GM12878 (cell line): ENCODE results near the gene CAPNS2. TPM values are rescaled to one million over a fixed set of nuclear protein-coding genes. Genes with fewer than 3 reads are reported as not detected.

ENCODE experiments used
- ATAC-seq: fragments of 200-7000 bp; cut with Tn5 transposase; 3 replicates; pipeline ENCODE4 v1.9.1; 2020; ENCODE audit warnings: mild to moderate bottlenecking, moderate library complexity
- BruUV-seq: library from RNA; stranded (reverse); fragments of 400-500 nt; replicated peaks from 2 replicates; lab custom pipeline; 2021; lab: Mats Ljungman, UMichigan
- CTCF ChIA-PET: fragments of 300-600 bp; sonication (Branson Sonifier 250); formaldehyde crosslinking; extraction: SDS; loops from one replicate; lab custom pipeline; 2021; ENCODE audit warnings: inconsistent platforms; lab: Yijun Ruan, JAX
- POLR2A ChIA-PET: fragments of 350-600 bp; formaldehyde crosslinking; extraction: SDS; loops from one replicate; lab custom pipeline; 2021; ENCODE audit warnings: inconsistent platforms; lab: Charles Lee
- RAD21 ChIA-PET: fragments of 300-600 bp; sonication (Branson Sonifier 250); formaldehyde crosslinking; loops from one replicate; lab custom pipeline; 2023; ENCODE audit warnings: antibody characterized with exemption; ENCODE audit not compliant: unreplicated experiment; lab: Charles Lee
- SMC1A ChIA-PET: fragments of 300-600 bp; sonication (Branson Sonifier 250); formaldehyde crosslinking; loops from one replicate; lab custom pipeline; 2023; ENCODE audit not compliant: unreplicated experiment, uncharacterized antibody; lab: Charles Lee
- DNase-seq: peaks from one replicate; pipeline ENCODE4 v3.0.0-alpha.2; 2011; ENCODE audit warnings: low read depth, low spot score
- FAIRE-seq: peaks from 3 replicates; lab custom pipeline; 2011; peaks lifted over from hg19 to GRCh38; lab: Jason Lieb, UNC
- H2AFZ ChIP-seq: 2 replicates; pipeline ENCODE4 v1.6.0; 2011; ENCODE audit warnings: low read depth, low read length, control low read depth; ENCODE audit not compliant: control insufficient read depth
- H3K27ac ChIP-seq: 2 replicates; pipeline ENCODE4 v1.5.1; 2011; ENCODE audit warnings: control low read depth; ENCODE audit not compliant: control insufficient read depth, insufficient read depth
- H3K27me3 ChIP-seq, 2 experiments: replicated peaks in 1 of 2; 2 replicates each; pipeline versions ENCODE4 v1.6.0 to v1.6.1; 2011; ENCODE audit warnings: low read length in 1 of 2; ENCODE audit not compliant: control insufficient read depth in 2 of 2, insufficient read depth in 2 of 2
- H3K36me3 ChIP-seq, 2 experiments: 2 replicates each; pipeline ENCODE4 v1.5.1; 2011; ENCODE audit warnings: low read length in 1 of 2; ENCODE audit not compliant: control insufficient read depth in 2 of 2, insufficient read depth in 2 of 2
- H3K4me1 ChIP-seq: 2 replicates; pipeline ENCODE4 v1.6.1; 2011; ENCODE audit warnings: mild to moderate bottlenecking, low read length, moderate library complexity, mixed read lengths; ENCODE audit not compliant: control insufficient read depth, insufficient read depth
- H3K4me2 ChIP-seq: 2 replicates; pipeline ENCODE4 v1.6.0; 2011; ENCODE audit warnings: control low read depth; ENCODE audit not compliant: control insufficient read depth, insufficient read depth
- H3K4me3 ChIP-seq: fragments of 200-600 bp; sonication (generic); 2 replicates; pipeline ENCODE4 v1.5.1; 2016
- H3K79me2 ChIP-seq: 2 replicates; pipeline ENCODE4 v1.6.0; 2011; ENCODE audit warnings: low read length; ENCODE audit not compliant: control insufficient read depth, insufficient read depth
- H3K9ac ChIP-seq: 2 replicates; pipeline ENCODE4 v1.8.0; 2011; ENCODE audit warnings: low read length, control low read depth, mixed read lengths; ENCODE audit not compliant: control insufficient read depth, insufficient read depth
- H3K9me3 ChIP-seq: replicated peaks from 3 replicates; pipeline ENCODE4 v1.5.1; 2011; ENCODE audit warnings: mild to moderate bottlenecking, low read length; ENCODE audit not compliant: control insufficient read depth, insufficient read depth
- H4K20me1 ChIP-seq: 2 replicates; pipeline ENCODE4 v1.6.0; 2011; ENCODE audit not compliant: control insufficient read depth, insufficient read depth
- CBFB ChIP-seq: IDR thresholded peaks from 2 replicates; pipeline ENCODE4 v1.6.1; 2016; ENCODE audit warnings: antibody characterized with exemption, low read depth
- CREM ChIP-seq: IDR thresholded peaks from 2 replicates; pipeline ENCODE4 v1.6.1; 2014; ENCODE audit warnings: antibody characterized with exemption, low read depth
- EZH2 ChIP-seq: IDR thresholded peaks from 2 replicates; pipeline ENCODE4 v1.6.1; 2012; ENCODE audit warnings: low read depth, mild to moderate bottlenecking, control low read depth, inconsistent platforms, low read length, borderline replicate concordance; ENCODE audit not compliant: control insufficient read depth
- KDM1A ChIP-seq: fragments of 200-600 bp; sonication (generic); IDR thresholded peaks from 2 replicates; pipeline ENCODE4 v1.6.1; 2016; ENCODE audit warnings: borderline replicate concordance
- MEF2B ChIP-seq: fragments of 450-650 bp; IDR thresholded peaks from 2 replicates; pipeline ENCODE4 v1.6.1; 2018; ENCODE audit warnings: mild to moderate bottlenecking, moderate library complexity; ENCODE audit not compliant: partially characterized antibody, poor library complexity, severe bottlenecking
- MXI1 ChIP-seq: fragments of 150-350 bp; IDR thresholded peaks from 2 replicates; pipeline ENCODE4 v1.6.1; 2011; ENCODE audit warnings: low read depth, mild to moderate bottlenecking, inconsistent platforms, low read length, improper control_type of control experiment
- NR2C2 ChIP-seq: IDR thresholded peaks from 2 replicates; pipeline ENCODE4 v1.6.1; 2011; ENCODE audit warnings: borderline replicate concordance, low read depth; ENCODE audit not compliant: control insufficient read depth, insufficient read length
- NRF1 ChIP-seq: conservative IDR thresholded peaks from 2 replicates; pipeline ENCODE4 v1.6.1; 2011; ENCODE audit warnings: mild to moderate bottlenecking, low read depth, low read length, improper control_type of control experiment
- PML ChIP-seq: IDR thresholded peaks from 2 replicates; pipeline ENCODE4 v1.6.1; 2012; ENCODE audit warnings: low read length, inconsistent platforms
- RCOR1 ChIP-seq: conservative IDR thresholded peaks from 2 replicates; pipeline ENCODE4 v1.6.1; 2012; ENCODE audit warnings: low read depth, low read length, improper control_type of control experiment
- SMARCA5 ChIP-seq: fragments of 450-650 bp; IDR thresholded peaks from 2 replicates; pipeline ENCODE4 v1.6.1; 2017; ENCODE audit warnings: mild to moderate bottlenecking
- SPI1 ChIP-seq: IDR thresholded peaks from 2 replicates; pipeline ENCODE4 v1.6.1; 2011; ENCODE audit warnings: low read depth, mild to moderate bottlenecking, low read length, moderate library complexity, borderline replicate concordance; ENCODE audit not compliant: insufficient read depth
- SUZ12 ChIP-seq: fragments of 200-600 bp; sonication (generic); IDR thresholded peaks from one replicate; pipeline ENCODE4 v1.6.1; 2018; ENCODE audit warnings: antibody characterized with exemption, mild to moderate bottlenecking; ENCODE audit not compliant: unreplicated experiment
- TARDBP ChIP-seq: IDR thresholded peaks from 2 replicates; pipeline ENCODE4 v1.6.1; 2016; ENCODE audit warnings: borderline replicate concordance
- TCF12 ChIP-seq: IDR thresholded peaks from 2 replicates; pipeline ENCODE4 v1.6.1; 2011; ENCODE audit warnings: low read depth, mild to moderate bottlenecking, low read length
- WGBS: methylation state at CpG from one replicate; pipeline ENCODE4 v1.1.6; 2016; ENCODE audit warnings: low lambda C conversion rate; ENCODE audit not compliant: insufficient replicate concordance, insufficient coverage; ENCODE audit errors: missing lambda C conversion rate; 5-methylcytosine and 5-hydroxymethylcytosine counted together
- in situ Hi-C: fragments of 300-500 bp; cut with MboI; formaldehyde crosslinking; loops from 9 replicates; pipeline ENCODE4 v1.14.3; 2018; ENCODE audit warnings: mixed read lengths
- intact Hi-C: fragments of 100-400 bp; cut with micrococcal nuclease; formaldehyde crosslinking; loops from one replicate; pipeline ENCODE4 v1.14.2; 2022; ENCODE audit not compliant: unreplicated experiment
- polyA plus RNA-seq, 11 experiments: library from polyadenylated mRNA; depleted of rRNA in 4 of 11; unstranded in 6 of 11; stranded (reverse) in 5 of 11; fragments of >200 nt; fragmentation: Nextera tagmentation in 4 of 11; fragmentation: Illumina TruSeq in 1 of 11; extraction: Ambion mirVana in 4 of 11; extraction: Trizol in 1 of 11; gene quantifications; 1 replicate in 1 of 11; 2 replicates in 10 of 11; pipeline versions ENCODE4 v1.2.1 to v1.2.3, GENCODE V29; 2011 to 2016; ENCODE audit warnings: inconsistent platforms in 2 of 11, missing spikeins in 2 of 11, low read depth in 1 of 11
- total RNA-seq, 4 experiments: library from RNA; depleted of rRNA in 3 of 4; stranded (reverse); fragments of >200 nt in 3 of 4; fragmentation: Illumina TruSeq in 1 of 4; extraction: Trizol in 1 of 4; gene quantifications; 2 replicates each; pipeline versions ENCODE4 v1.2.1 to v1.2.3, GENCODE V29; 2013 to 2021
- TF ChIP-seq, protein P1 (sequence below): fragments of 450-650 bp; IDR thresholded peaks from 2 replicates; pipeline ENCODE4 v1.6.1; 2018; ENCODE audit warnings: mild to moderate bottlenecking, low read depth, moderate library complexity; ENCODE audit not compliant: partially characterized antibody
- TF ChIP-seq, protein P2 (sequence below): IDR thresholded peaks from 2 replicates; pipeline ENCODE4 v1.6.1; 2012; ENCODE audit warnings: low read length, inconsistent platforms
- TF ChIP-seq, protein P3 (sequence below): IDR thresholded peaks from 2 replicates; pipeline ENCODE4 v1.6.1; 2011; ENCODE audit warnings: low read depth, mild to moderate bottlenecking, low read length, moderate library complexity, borderline replicate concordance; ENCODE audit errors: extremely low read depth

The CAPNS2 gene
- total and polyA plus RNA-seq, 10 of the 15 experiments (the other 5 are each of a cell fraction or from before 2014, with no cell fraction given): not detected

DNA sequence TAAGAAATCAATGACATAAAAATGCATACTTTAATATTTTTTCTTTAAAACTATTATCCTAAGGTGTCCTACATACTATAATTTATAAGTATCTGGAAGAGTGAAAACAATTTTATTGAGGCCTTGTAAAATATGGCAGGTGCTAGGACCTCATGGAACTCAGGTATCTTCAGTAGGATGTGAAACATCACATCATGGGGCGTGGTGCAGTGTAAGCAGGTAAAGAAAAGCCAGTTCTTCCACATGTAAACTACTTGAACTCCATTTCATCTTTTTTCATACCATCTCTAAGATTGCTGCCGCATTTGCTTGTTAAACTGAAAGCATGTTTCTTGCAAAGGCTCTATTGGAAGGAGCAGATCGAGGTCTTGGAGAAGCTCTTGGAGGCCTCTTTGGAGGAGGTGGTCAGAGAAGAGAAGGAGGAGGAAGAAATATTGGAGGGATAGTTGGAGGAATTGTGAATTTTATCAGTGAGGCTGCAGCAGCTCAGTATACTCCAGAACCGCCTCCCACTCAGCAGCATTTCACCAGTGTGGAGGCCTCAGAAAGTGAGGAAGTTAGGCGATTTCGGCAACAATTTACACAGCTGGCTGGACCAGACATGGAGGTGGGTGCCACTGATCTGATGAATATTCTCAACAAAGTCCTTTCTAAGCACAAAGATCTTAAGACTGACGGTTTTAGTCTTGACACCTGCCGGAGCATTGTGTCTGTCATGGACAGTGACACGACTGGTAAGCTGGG is at the start of gene CAPNS2 (continued):
- no peak for TF ChIP-seq MXI1
- TF ChIP-seq, all 136 proteins: peak for 0

DNA sequence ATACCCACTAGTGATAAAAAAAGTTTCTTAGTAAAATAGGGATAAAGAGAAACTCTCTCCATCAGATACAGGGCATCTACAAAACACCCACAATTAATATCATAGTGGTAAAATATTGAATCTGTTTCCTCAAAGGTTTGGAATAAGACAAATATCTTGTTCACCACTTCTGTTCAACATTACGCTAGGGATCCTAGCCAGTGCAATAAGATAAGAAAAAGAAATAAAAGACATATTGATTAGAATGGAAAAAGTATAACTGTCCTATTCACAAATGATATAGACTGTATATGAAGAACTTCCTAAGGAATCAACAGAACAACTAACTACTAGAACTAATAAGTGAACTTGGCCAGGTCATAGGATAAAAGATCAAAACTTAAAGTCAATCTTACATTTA is 44.7 kb upstream of the CAPNS2 start:
- BruUV-seq: no TSS peak
- in situ Hi-C loops (no loop called here), intact Hi-C loops (no loop called here)
- RAD21 ChIA-PET: no interaction called here
- DNase-seq (no peak), FAIRE-seq (no peak), ATAC-seq (no peak)
- no peaks in the 10 kb centered on the region for H3K4me1 ChIP-seq
- no peak overlapping the region for H3K4me3 ChIP-seq
- no peaks in the 10 kb centered on the region for H3K36me3 ChIP-seq
- SMC1A ChIA-PET: no interaction called here
- H3K27me3 ChIP-seq: no peaks in the 10 kb centered on the region
- no peak overlapping the region for H3K27ac ChIP-seq
- H2AFZ ChIP-seq: no peak overlapping the region
- H3K4me2 ChIP-seq: no peak overlapping the region
- 0% methylated on average over 1 of the region's 1 CpG for WGBS
- H3K9ac ChIP-seq: no peak overlapping the region
- no peaks in the 10 kb centered on the region for H3K9me3 ChIP-seq
- no peaks in the 10 kb centered on the region for H4K20me1 ChIP-seq
- CTCF ChIA-PET: no interaction called here
- TF ChIP-seq MEF2B (no peak), TARDBP (no peak), SPI1 (no peak), SUZ12 (no peak), CREM (no peak), NRF1 (no peak), TCF12 (no peak), RCOR1 (no peak), KDM1A (no peak), CBFB (no peak), SMARCA5 (no peak), NR2C2 (no peak), EZH2 (no peak), PML (no peak)
- TF ChIP-seq, protein P1, sequence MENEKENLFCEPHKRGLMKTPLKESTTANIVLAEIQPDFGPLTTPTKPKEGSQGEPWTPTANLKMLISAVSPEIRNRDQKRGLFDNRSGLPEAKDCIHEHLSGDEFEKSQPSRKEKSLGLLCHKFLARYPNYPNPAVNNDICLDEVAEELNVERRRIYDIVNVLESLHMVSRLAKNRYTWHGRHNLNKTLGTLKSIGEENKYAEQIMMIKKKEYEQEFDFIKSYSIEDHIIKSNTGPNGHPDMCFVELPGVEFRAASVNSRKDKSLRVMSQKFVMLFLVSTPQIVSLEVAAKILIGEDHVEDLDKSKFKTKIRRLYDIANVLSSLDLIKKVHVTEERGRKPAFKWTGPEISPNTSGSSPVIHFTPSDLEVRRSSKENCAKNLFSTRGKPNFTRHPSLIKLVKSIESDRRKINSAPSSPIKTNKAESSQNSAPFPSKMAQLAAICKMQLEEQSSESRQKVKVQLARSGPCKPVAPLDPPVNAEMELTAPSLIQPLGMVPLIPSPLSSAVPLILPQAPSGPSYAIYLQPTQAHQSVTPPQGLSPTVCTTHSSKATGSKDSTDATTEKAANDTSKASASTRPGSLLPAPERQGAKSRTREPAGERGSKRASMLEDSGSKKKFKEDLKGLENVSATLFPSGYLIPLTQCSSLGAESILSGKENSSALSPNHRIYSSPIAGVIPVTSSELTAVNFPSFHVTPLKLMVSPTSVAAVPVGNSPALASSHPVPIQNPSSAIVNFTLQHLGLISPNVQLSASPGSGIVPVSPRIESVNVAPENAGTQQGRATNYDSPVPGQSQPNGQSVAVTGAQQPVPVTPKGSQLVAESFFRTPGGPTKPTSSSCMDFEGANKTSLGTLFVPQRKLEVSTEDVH: no peak
- TF ChIP-seq, protein P2, sequence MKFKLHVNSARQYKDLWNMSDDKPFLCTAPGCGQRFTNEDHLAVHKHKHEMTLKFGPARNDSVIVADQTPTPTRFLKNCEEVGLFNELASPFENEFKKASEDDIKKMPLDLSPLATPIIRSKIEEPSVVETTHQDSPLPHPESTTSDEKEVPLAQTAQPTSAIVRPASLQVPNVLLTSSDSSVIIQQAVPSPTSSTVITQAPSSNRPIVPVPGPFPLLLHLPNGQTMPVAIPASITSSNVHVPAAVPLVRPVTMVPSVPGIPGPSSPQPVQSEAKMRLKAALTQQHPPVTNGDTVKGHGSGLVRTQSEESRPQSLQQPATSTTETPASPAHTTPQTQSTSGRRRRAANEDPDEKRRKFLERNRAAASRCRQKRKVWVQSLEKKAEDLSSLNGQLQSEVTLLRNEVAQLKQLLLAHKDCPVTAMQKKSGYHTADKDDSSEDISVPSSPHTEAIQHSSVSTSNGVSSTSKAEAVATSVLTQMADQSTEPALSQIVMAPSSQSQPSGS: no peak
- TF ChIP-seq, protein P3, sequence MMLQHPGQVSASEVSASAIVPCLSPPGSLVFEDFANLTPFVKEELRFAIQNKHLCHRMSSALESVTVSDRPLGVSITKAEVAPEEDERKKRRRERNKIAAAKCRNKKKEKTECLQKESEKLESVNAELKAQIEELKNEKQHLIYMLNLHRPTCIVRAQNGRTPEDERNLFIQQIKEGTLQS: no peak
- no peaks in the 10 kb centered on the region for H3K79me2 ChIP-seq
- POLR2A ChIA-PET: no interaction called here
